PC-3 (cell line): ENCODE results near the gene STUM. TPM values are rescaled to one million over a fixed set of nuclear protein-coding genes. Genes with fewer than 3 reads are reported as not detected.
A peak's percentile ranks its signal among the peaks of the same experiment; 100 is the strongest.

ENCODE experiments used
- ATAC-seq: fragments of 200-7000 bp; cut with Tn5 transposase; 2 replicates; pipeline ENCODE4 v1.9.1; 2020; ENCODE audit warnings: mild to moderate bottlenecking, moderate library complexity
- BruUV-seq: library from RNA; stranded (reverse); fragments of 400-500 nt; replicated peaks from 2 replicates; lab custom pipeline; 2021; lab: Mats Ljungman, UMichigan
- CTCF ChIA-PET: fragments of 300-600 bp; sonication (Branson Sonifier 250); formaldehyde crosslinking; loops from one replicate; lab custom pipeline; 2022; ENCODE audit warnings: antibody characterized with exemption; lab: Charles Lee
- POLR2A ChIA-PET: fragments of 300-600 bp; sonication (Branson Sonifier 250); formaldehyde crosslinking; loops from one replicate; lab custom pipeline; 2022; ENCODE audit warnings: antibody characterized with exemption; ENCODE audit not compliant: unreplicated experiment; lab: Charles Lee
- DNase-seq: peaks from one replicate; pipeline ENCODE4 v3.0.0-alpha.2; 2015
- H2AFZ ChIP-seq: fragments of 300-600 bp; sonication (generic); 2 replicates; pipeline ENCODE4 v1.6.0; 2016; ENCODE audit warnings: antibody characterized with exemption, low read length
- H3F3A ChIP-seq: fragments of 300-600 bp; sonication (generic); one replicate; pipeline ENCODE4 v1.6.0; 2017; ENCODE audit warnings: antibody characterized with exemption, low read length, control low read depth, mild to moderate bottlenecking; ENCODE audit not compliant: unreplicated experiment
- H3K27ac ChIP-seq: fragments of 300-600 bp; sonication (generic); 2 replicates; pipeline ENCODE4 v1.5.1; 2016; ENCODE audit warnings: mild to moderate bottlenecking, low read length
- H3K27me3 ChIP-seq: fragments of 300-600 bp; sonication (generic); 2 replicates; pipeline ENCODE4 v1.6.1; 2016; ENCODE audit warnings: low read length, mixed read lengths
- H3K36me3 ChIP-seq: fragments of 300-600 bp; sonication (generic); 2 replicates; pipeline ENCODE4 v1.6.1; 2016; ENCODE audit warnings: low read depth, mixed run types, low read length, mixed read lengths
- H3K4me1 ChIP-seq: fragments of 300-600 bp; sonication (generic); 2 replicates; pipeline ENCODE4 v1.5.1; 2016; ENCODE audit warnings: low read length; ENCODE audit not compliant: insufficient read depth
- H3K4me2 ChIP-seq: fragments of 300-600 bp; sonication (generic); 2 replicates; pipeline ENCODE4 v1.6.0; 2016; ENCODE audit warnings: low read length
- H3K4me3 ChIP-seq: fragments of 300-600 bp; sonication (generic); 2 replicates; pipeline ENCODE4 v1.5.1; 2016; ENCODE audit warnings: mild to moderate bottlenecking, low read length, mixed read lengths
- H3K79me2 ChIP-seq: fragments of 300-600 bp; sonication (generic); 2 replicates; pipeline ENCODE4 v1.6.1; 2017; ENCODE audit warnings: low read length, mixed read lengths
- H3K9ac ChIP-seq: fragments of 300-600 bp; sonication (generic); 2 replicates; pipeline ENCODE4 v1.6.0; 2016; ENCODE audit warnings: mild to moderate bottlenecking, low read length
- H3K9me2 ChIP-seq: fragments of 300-600 bp; sonication (generic); replicated peaks from 2 replicates; pipeline ENCODE4 v1.6.1; 2016; ENCODE audit warnings: mixed run types, low read length, mixed read lengths
- H3K9me3 ChIP-seq: fragments of 300-600 bp; sonication (generic); 2 replicates; pipeline ENCODE4 v1.6.1; 2016; ENCODE audit warnings: low read length, mixed read lengths
- H4K20me1 ChIP-seq: fragments of 300-600 bp; sonication (generic); 2 replicates; pipeline ENCODE4 v1.6.1; 2016; ENCODE audit warnings: low read length, mixed read lengths
- EZH2 ChIP-seq: fragments of 300-600 bp; sonication (generic); IDR thresholded peaks from one replicate; pipeline ENCODE4 v1.6.1; 2017; ENCODE audit warnings: antibody characterized with exemption, mild to moderate bottlenecking, low read length; ENCODE audit not compliant: unreplicated experiment
- EZH2phosphoT487 ChIP-seq: fragments of 300-600 bp; sonication (generic); IDR thresholded peaks from 2 replicates; pipeline ENCODE4 v1.6.1; 2018; ENCODE audit warnings: mild to moderate bottlenecking, antibody characterized with exemption, low read length, borderline replicate concordance
- intact Hi-C: fragments of 100-400 bp; cut with micrococcal nuclease; formaldehyde crosslinking; loops from 2 replicates; pipeline ENCODE4 v1.9.0; 2023
- total RNA-seq: library from RNA; depleted of rRNA; stranded (reverse); fragments of >200 nt; gene quantifications from 2 replicates; pipeline ENCODE4 v1.2.3, GENCODE V29; 2014
- TF ChIP-seq, protein P1 (sequence below): fragments of 300-600 bp; sonication (generic); conservative IDR thresholded peaks from 2 replicates; pipeline ENCODE4 v1.5.1; 2017; ENCODE audit warnings: antibody characterized with exemption, low read depth, mild to moderate bottlenecking, low read length

The STUM gene
- total RNA-seq, 1 experiment from 2014 or later = 0.58 TPM

DNA sequence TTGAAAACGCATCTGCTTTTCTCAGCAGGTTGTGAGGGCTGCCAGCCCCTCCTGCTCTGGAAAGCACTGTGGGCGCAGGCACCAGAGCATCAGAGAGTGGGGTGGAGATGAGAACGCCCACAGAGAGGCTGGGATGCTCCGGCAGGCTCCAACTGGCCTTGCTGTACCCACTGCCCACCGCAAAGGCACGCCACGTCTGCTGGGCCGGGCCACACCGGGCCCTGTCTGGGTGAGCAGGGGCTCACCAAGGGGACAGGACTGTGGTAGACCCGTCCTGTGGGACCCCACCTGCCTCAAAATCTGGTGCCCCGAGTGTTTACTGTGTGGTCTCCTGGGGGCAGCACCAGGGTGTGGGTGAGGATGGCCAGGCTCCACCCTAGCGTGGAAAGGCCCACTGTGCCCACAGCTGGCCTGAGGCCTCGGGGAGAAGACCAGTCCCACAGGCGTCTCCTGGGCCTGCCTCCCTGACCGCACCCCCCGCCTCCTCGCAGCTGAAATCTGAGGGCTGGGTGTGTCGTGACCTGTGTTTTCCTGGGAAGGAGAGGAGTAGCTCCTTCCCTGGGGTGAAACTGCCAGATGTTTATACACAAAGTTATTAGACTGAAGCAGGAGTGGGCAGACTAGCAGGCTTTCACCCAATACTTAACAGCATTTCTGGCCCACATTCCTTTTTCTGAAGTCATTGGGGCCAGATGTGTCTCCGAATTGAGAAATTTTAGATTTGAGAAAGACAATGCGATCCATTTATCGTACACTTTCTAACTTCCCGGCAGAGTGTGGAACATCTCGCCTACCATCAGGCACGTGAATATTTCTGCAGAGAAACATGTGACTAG, 53.8 kb downstream of the STUM start:
- no peak overlapping the region for H3K4me3 ChIP-seq
- H3K4me2 ChIP-seq = no peak overlapping the region
- H2AFZ ChIP-seq = no peak overlapping the region
- H3K4me1 ChIP-seq = no peaks in the 10 kb centered on the region
- H3K9me3 ChIP-seq = no peaks in the 10 kb centered on the region
- ChIA-PET POLR2A (no interaction called here), CTCF (no interaction called here)
- TF ChIP-seq, protein P1, sequence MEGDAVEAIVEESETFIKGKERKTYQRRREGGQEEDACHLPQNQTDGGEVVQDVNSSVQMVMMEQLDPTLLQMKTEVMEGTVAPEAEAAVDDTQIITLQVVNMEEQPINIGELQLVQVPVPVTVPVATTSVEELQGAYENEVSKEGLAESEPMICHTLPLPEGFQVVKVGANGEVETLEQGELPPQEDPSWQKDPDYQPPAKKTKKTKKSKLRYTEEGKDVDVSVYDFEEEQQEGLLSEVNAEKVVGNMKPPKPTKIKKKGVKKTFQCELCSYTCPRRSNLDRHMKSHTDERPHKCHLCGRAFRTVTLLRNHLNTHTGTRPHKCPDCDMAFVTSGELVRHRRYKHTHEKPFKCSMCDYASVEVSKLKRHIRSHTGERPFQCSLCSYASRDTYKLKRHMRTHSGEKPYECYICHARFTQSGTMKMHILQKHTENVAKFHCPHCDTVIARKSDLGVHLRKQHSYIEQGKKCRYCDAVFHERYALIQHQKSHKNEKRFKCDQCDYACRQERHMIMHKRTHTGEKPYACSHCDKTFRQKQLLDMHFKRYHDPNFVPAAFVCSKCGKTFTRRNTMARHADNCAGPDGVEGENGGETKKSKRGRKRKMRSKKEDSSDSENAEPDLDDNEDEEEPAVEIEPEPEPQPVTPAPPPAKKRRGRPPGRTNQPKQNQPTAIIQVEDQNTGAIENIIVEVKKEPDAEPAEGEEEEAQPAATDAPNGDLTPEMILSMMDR = no peak
- no peak for TF ChIP-seq EZH2phosphoT487
- no peak for TF ChIP-seq EZH2
- no peaks in the 10 kb centered on the region for H3K79me2 ChIP-seq
- H3K9me2 ChIP-seq = no peaks in the 10 kb centered on the region
- DNase-seq (no peak), ATAC-seq (no peak)
- H3K27ac ChIP-seq = no peak overlapping the region
- H4K20me1 ChIP-seq = no peaks in the 10 kb centered on the region
- BruUV-seq = no TSS peak
- no peaks in the 10 kb centered on the region for H3F3A ChIP-seq
- peaks cover 23% of the 10 kb centered on the region for H3K27me3 ChIP-seq
- no peak overlapping the region for H3K9ac ChIP-seq
- H3K36me3 ChIP-seq = no peaks in the 10 kb centered on the region
- intact Hi-C loops = no loop called here

DNA sequence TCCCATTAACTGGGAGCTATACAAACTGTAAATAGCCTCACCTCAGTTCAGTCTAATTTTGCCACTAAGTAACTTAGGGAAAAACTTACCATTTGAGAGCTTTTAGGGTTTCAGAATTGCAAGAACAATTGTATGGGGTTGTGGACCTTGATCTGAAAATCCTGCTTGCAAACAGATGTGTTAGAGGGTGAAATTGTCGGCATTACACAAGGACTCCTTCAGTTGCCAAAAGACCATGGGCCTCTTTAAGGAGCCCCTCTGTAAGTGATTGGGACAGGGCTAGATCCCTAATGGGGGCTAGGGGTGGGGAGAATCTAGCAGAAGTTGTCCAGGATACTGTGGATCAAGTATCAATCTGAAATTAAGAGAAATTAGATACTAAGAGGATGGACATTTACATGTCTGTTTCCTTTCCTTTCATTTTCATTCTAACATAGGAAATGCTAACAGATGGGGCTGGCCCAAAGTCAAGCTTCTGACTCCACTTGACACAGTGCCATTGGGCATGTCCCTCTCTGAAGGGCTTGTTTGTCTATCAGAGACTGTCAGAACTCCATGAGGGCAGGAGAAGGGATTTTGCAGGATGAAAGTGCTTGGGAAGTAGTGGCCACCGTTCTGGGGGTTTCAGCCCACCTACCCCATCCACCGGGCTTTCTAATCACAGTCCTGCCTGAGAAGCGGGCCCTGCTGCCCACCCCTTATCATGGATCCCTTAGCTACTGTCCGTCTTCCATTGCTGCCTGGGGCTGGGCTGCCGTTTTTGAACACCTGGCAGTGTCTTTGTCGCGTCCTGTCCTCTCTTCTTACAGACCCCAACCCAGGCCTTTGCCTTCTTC, 54.7 kb downstream of the STUM start:
- no TSS peak for BruUV-seq
- no peaks in the 10 kb centered on the region for H4K20me1 ChIP-seq
- H3K36me3 ChIP-seq = no peaks in the 10 kb centered on the region
- 0 out of 2 replicates have a peak overlapping the region, but pooled peaks have one; percentile 3 for H3K4me2 ChIP-seq
- intact Hi-C loops = no loop called here
- H3K9me2 ChIP-seq = no peaks in the 10 kb centered on the region
- H2AFZ ChIP-seq = no peak overlapping the region
- DNase-seq = peak; percentile 66
- H3K27ac ChIP-seq = no peak overlapping the region
- no peak overlapping the region for H3K9ac ChIP-seq
- no peak overlapping the region for H3K4me3 ChIP-seq
- no peaks in the 10 kb centered on the region for H3K79me2 ChIP-seq
- POLR2A ChIA-PET = no interaction called here
- H3K4me1 ChIP-seq = no peaks in the 10 kb centered on the region
- peak; percentile 63 for ATAC-seq
- TF ChIP-seq EZH2 (no peak), EZH2phosphoT487 (no peak)
- TF ChIP-seq, protein P1 = no peak
- peaks cover 15% of the 10 kb centered on the region for H3K27me3 ChIP-seq
- no peaks in the 10 kb centered on the region for H3K9me3 ChIP-seq
- CTCF ChIA-PET = interaction anchor here (0.6 to 1.0 kb wide), 4 partner anchors 23 to 195 kb away, joined by 3 to 4 read pairs (median 3); no protein-coding TSS in a partner anchor
- H3F3A ChIP-seq = no peaks in the 10 kb centered on the region
